SU-DHL-6 (cell line): ENCODE measurements around the gene USP43.
"Not testable (repeated sequence)": the region's sequence is repeated elsewhere in the genome, so short reads cannot be mapped to it uniquely, and the experiment has no call there.

Experiments
- H2AFZ ChIP-seq: fragments of 200-600 bp; sonication (generic); 2 replicates; pipeline ENCODE4 v1.6.1; 2014; ENCODE audit warnings: low read depth, mild to moderate bottlenecking, moderate library complexity, mixed read lengths, antibody characterized with exemption, low read length; ENCODE audit not compliant: severe bottlenecking
- H3F3A ChIP-seq: fragments of 200-600 bp; shearing (Covaris generic); 2 replicates; pipeline ENCODE4 v1.6.0; 2016; ENCODE audit warnings: antibody characterized with exemption, mild to moderate bottlenecking; ENCODE audit not compliant: insufficient read depth
- H3K27ac ChIP-seq: fragments of 200-600 bp; sonication (generic); 2 replicates; pipeline ENCODE4 v1.5.1; 2016; ENCODE audit warnings: low read depth, mild to moderate bottlenecking, low read length, moderate library complexity, mixed read lengths
- H3K27me3 ChIP-seq: fragments of 200-600 bp; sonication (generic), shearing (Covaris generic); 2 replicates; pipeline ENCODE4 v1.6.0; 2014; ENCODE audit warnings: mild to moderate bottlenecking, low read length
- H3K36me3 ChIP-seq: fragments of 200-600 bp; sonication (generic); 2 replicates; pipeline ENCODE4 v1.6.1; 2014; ENCODE audit warnings: mild to moderate bottlenecking, low read length, mixed read lengths
- H3K4me2 ChIP-seq: fragments of 300-600, 200-600 bp; shearing (Covaris generic), sonication (generic); 2 replicates; pipeline ENCODE4 v1.6.0; 2014; ENCODE audit warnings: low read length, low read depth, mild to moderate bottlenecking; ENCODE audit not compliant: poor library complexity, severe bottlenecking
- H3K4me3 ChIP-seq: fragments of 200-600 bp; sonication (generic); 2 replicates; pipeline ENCODE4 v1.5.1; 2014; ENCODE audit warnings: antibody characterized with exemption, low read length, mild to moderate bottlenecking, mixed read lengths; ENCODE audit not compliant: insufficient read depth, poor library complexity, severe bottlenecking
- H3K79me2 ChIP-seq: fragments of 200-600 bp; sonication (generic); 2 replicates; pipeline ENCODE4 v1.6.1; 2014; ENCODE audit warnings: mild to moderate bottlenecking, low read length, moderate library complexity; ENCODE audit not compliant: insufficient read depth
- H3K9ac ChIP-seq: fragments of 200-600 bp; sonication (generic); 2 replicates; pipeline ENCODE4 v1.7.0; 2014; ENCODE audit warnings: mild to moderate bottlenecking, low read length
- H3K9me2 ChIP-seq: fragments of 200-600 bp; sonication (generic); replicated peaks from 2 replicates; pipeline ENCODE4 v1.6.1; 2014; ENCODE audit warnings: low read length; ENCODE audit not compliant: insufficient read depth
- H3K9me3 ChIP-seq: fragments of 200-600 bp; sonication (generic); 2 replicates; pipeline ENCODE4 v1.6.1; 2014; ENCODE audit warnings: low read length, mixed read lengths; ENCODE audit not compliant: insufficient read depth
- H4K20me1 ChIP-seq: fragments of 200-600 bp; sonication (generic); 2 replicates; pipeline ENCODE4 v1.6.1; 2014; ENCODE audit warnings: low read depth, mild to moderate bottlenecking, antibody characterized with exemption, low read length, moderate library complexity, mixed read lengths
- EZH2phosphoT487 ChIP-seq: fragments of 200-600 bp; sonication (generic), shearing (Covaris generic); conservative IDR thresholded peaks from 2 replicates; pipeline ENCODE4 v1.6.1; 2018; ENCODE audit warnings: mild to moderate bottlenecking, antibody characterized with exemption, low read length, moderate library complexity, mixed read lengths
- TF ChIP-seq, protein P1 (sequence below): fragments of 200-600 bp; sonication (generic); IDR thresholded peaks from one replicate; pipeline ENCODE4 v1.5.1; 2017; ENCODE audit warnings: antibody characterized with exemption, mild to moderate bottlenecking, low read length, moderate library complexity; ENCODE audit not compliant: insufficient read depth, poor library complexity, severe bottlenecking

The USP43 gene

DNA sequence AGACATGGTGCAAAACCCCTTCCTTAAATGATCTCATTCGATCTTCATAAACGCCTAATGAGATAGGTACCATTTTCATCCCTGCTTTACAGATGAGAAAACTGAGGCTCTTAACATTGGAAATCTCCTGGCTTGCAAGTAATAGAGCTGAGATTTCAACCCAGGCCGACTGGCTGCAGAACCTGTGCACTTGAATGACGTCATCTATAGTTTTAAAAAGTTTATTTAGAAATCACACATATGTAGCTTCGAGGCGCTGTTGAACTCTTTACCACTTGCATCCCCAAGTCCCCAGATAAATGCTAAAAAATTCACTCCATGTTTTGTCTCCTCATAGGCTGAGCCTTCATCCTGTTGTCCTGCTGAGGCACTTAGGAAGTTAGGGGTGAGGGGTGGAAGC is 38.9 kb upstream of the USP43 start:
- Histone ChIP-seq H3K9me2 (no peaks in the 10 kb centered on the region), H3K9me3 (no peaks in the 10 kb centered on the region), H3K4me3 (no peak overlapping the region), H2AFZ (no peak overlapping the region), H3K36me3 (no peaks in the 10 kb centered on the region), H3K27me3 (no peaks in the 10 kb centered on the region), H4K20me1 (no peaks in the 10 kb centered on the region), H3K27ac (no peak overlapping the region), H3K4me2 (no peak overlapping the region), H3F3A (no peaks in the 10 kb centered on the region), H3K9ac (no peak overlapping the region), H3K79me2 (no peaks in the 10 kb centered on the region)
- TF ChIP-seq EZH2phosphoT487, result no peak
- TF ChIP-seq, protein P1, sequence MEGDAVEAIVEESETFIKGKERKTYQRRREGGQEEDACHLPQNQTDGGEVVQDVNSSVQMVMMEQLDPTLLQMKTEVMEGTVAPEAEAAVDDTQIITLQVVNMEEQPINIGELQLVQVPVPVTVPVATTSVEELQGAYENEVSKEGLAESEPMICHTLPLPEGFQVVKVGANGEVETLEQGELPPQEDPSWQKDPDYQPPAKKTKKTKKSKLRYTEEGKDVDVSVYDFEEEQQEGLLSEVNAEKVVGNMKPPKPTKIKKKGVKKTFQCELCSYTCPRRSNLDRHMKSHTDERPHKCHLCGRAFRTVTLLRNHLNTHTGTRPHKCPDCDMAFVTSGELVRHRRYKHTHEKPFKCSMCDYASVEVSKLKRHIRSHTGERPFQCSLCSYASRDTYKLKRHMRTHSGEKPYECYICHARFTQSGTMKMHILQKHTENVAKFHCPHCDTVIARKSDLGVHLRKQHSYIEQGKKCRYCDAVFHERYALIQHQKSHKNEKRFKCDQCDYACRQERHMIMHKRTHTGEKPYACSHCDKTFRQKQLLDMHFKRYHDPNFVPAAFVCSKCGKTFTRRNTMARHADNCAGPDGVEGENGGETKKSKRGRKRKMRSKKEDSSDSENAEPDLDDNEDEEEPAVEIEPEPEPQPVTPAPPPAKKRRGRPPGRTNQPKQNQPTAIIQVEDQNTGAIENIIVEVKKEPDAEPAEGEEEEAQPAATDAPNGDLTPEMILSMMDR, result no peak

DNA sequence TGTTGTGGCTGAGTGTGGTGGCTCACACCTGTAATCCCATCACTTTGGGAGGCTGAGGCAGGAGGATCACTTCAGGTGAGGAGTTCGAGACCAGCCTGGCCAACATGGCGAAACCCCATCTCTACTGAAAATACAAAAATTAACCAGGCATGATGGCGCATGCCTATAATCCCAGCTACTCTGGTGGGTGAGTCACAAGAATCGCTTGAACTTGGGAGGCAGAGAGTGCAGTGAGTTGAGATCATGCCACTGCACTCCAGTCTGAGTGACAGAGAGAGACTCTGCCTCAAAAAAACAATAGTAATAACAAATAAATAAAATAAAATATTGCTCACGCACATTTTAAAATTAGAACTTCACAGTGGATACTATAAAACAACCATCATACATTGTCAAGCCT is 38.3 kb upstream of the USP43 start:
- H4K20me1 ChIP-seq, H3K27ac ChIP-seq, H3K9me3 ChIP-seq, H2AFZ ChIP-seq, H3F3A ChIP-seq, H3K4me2 ChIP-seq, H3K4me3 ChIP-seq, H3K27me3 ChIP-seq, H3K79me2 ChIP-seq, H3K9ac ChIP-seq, H3K36me3 ChIP-seq, H3K9me2 ChIP-seq: not testable (repeated sequence)

DNA sequence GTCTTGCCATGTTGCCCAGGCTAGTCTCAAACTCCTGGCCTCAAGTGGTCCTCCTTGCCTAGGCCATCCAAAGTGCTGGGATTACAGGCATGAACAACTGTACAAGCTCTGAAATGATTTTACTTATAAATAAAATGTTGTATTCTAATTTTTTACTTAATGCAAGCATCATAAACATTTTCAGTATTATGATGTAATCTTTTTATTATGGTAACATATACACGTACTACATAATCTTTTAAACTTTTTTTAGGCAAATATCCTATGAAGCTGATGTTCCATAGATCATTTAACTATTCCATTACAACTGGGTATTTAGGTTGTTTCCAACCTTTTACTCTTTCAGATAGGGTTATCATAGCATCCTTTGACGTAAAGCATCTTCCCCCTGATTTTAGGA is 33.8 kb upstream of the USP43 start:
- H3F3A ChIP-seq, result no peaks in the 10 kb centered on the region
- no peaks in the 10 kb centered on the region for H3K9me3 ChIP-seq
- no peak overlapping the region for H3K4me2 ChIP-seq
- H4K20me1 ChIP-seq, result no peaks in the 10 kb centered on the region
- H3K79me2 ChIP-seq, result no peaks in the 10 kb centered on the region
- H3K36me3 ChIP-seq, result no peaks in the 10 kb centered on the region
- H3K27me3 ChIP-seq, result no peaks in the 10 kb centered on the region
- no peak overlapping the region for H3K9ac ChIP-seq
- no peak overlapping the region for H2AFZ ChIP-seq
- H3K27ac ChIP-seq, result no peak overlapping the region
- H3K9me2 ChIP-seq, result no peaks in the 10 kb centered on the region
- no peak overlapping the region for H3K4me3 ChIP-seq
- no peak for TF ChIP-seq EZH2phosphoT487

DNA sequence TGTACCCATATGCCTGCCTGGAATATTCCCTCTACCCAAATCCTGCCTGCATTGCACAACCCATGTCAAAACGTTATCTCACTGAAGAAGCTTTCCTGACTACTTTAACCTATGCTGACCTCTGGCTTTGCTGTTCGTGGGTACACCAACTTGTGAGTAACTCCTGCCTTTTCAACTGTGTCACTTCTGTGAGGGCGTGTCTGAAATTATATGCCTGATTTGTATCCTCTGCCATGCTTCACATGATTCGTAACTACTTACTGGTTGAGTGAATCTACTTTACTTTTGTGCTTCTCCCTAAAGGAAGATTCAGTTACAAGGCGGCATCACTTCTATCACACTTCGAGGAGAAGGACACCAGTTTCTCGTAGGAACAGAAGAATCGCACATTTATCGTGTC is 33.3 kb upstream of the USP43 start:
- H2AFZ ChIP-seq, result no peak overlapping the region
- H3K4me3 ChIP-seq, result no peak overlapping the region
- H3K4me2 ChIP-seq, result no peak overlapping the region
- H3F3A ChIP-seq, result no peaks in the 10 kb centered on the region
- no peak overlapping the region for H3K27ac ChIP-seq
- H3K9me3 ChIP-seq, result no peaks in the 10 kb centered on the region
- H3K36me3 ChIP-seq, result no peaks in the 10 kb centered on the region
- TF ChIP-seq, protein P1, result no peak
- TF ChIP-seq EZH2phosphoT487, result no peak
- H3K9me2 ChIP-seq, result no peaks in the 10 kb centered on the region
- no peaks in the 10 kb centered on the region for H3K79me2 ChIP-seq
- no peaks in the 10 kb centered on the region for H3K27me3 ChIP-seq
- no peaks in the 10 kb centered on the region for H4K20me1 ChIP-seq
- H3K9ac ChIP-seq, result no peak overlapping the region
